Calu3 (cell line): Measurements from ENCODE around the gene CDK6. TPM values are rescaled to one million over a fixed set of nuclear protein-coding genes. Genes with fewer than 3 reads are reported as not detected.
"Not testable (repeated sequence)": the region's sequence is repeated elsewhere in the genome, so short reads cannot be mapped to it uniquely, and the experiment has no call there.

Experiments
- Bru-seq: library from RNA; stranded (reverse); fragments of 400-500 nt; gene quantifications from one replicate; lab custom pipeline; 2021; lab: Mats Ljungman, UMichigan
- BruChase-seq, 2 experiments: library from RNA; stranded (reverse); fragments of 400-500 nt; gene quantifications; one replicate each; lab custom pipeline; 2021; lab: Mats Ljungman, UMichigan
- BruUV-seq: library from RNA; stranded (reverse); fragments of 400-500 nt; replicated peaks from 2 replicates; lab custom pipeline; 2021; lab: Mats Ljungman, UMichigan
- CTCF ChIA-PET: fragments of 300-600 bp; sonication (Branson Sonifier 250); formaldehyde crosslinking; loops from one replicate; lab custom pipeline; 2022; ENCODE audit warnings: antibody characterized with exemption; lab: Charles Lee
- DNase-seq: peaks from one replicate; pipeline ENCODE4 v3.0.0; 2022
- H3K27ac Mint-ChIP-seq: one replicate; pipeline ENCODE4 v1.8.0; 2022; ENCODE audit warnings: mixed read lengths; ENCODE audit not compliant: unreplicated experiment
- H3K27me3 Mint-ChIP-seq: one replicate; pipeline ENCODE4 v1.8.0; 2022; ENCODE audit warnings: mixed read lengths; ENCODE audit not compliant: unreplicated experiment
- H3K36me3 Mint-ChIP-seq: one replicate; pipeline ENCODE4 v1.8.0; 2022; ENCODE audit warnings: mild to moderate bottlenecking, moderate library complexity, mixed read lengths; ENCODE audit not compliant: insufficient read depth, unreplicated experiment
- H3K4me1 Mint-ChIP-seq: one replicate; pipeline ENCODE4 v1.8.0; 2022; ENCODE audit warnings: mild to moderate bottlenecking, low read depth, mixed read lengths; ENCODE audit not compliant: unreplicated experiment
- H3K4me3 Mint-ChIP-seq: one replicate; pipeline ENCODE4 v1.8.0; 2022; ENCODE audit warnings: mild to moderate bottlenecking, low read depth, moderate library complexity, mixed read lengths; ENCODE audit not compliant: unreplicated experiment
- H3K9me3 Mint-ChIP-seq: one replicate; pipeline ENCODE4 v1.8.0; 2022; ENCODE audit warnings: low read depth, mixed read lengths; ENCODE audit not compliant: unreplicated experiment
- CTCF ChIP-seq: fragments of 200-600 bp; IDR thresholded peaks from one replicate; pipeline ENCODE4 v1.8.0; 2022; ENCODE audit warnings: antibody characterized with exemption; ENCODE audit not compliant: unreplicated experiment
- intact Hi-C: fragments of 100-400 bp; cut with micrococcal nuclease; formaldehyde crosslinking; loops from one replicate; pipeline ENCODE4 v1.10.0; 2022; ENCODE audit not compliant: unreplicated experiment
- long read RNA-seq: library from polyadenylated mRNA; stranded (forward); transcript quantifications from one replicate; pipeline ENCODE4 v2.0.0, GENCODE V29; 2022
- total RNA-seq: library from RNA; stranded (reverse); gene quantifications from 2 replicates; pipeline ENCODE4 v1.2.3, GENCODE V29; 2022

CDK6 gene
- total RNA-seq: 67.7 and 87.9 TPM in 2 replicates
- percentile 95 among the genes with signal in this experiment for Bru-seq, nascent RNA
- BruChase-seq, experiment 1, labeled RNA remaining after a 6-hour chase: percentile 86 among the genes with signal in this experiment
- BruChase-seq, experiment 2, labeled RNA remaining after a 2-hour chase: percentile 92 among the genes with signal in this experiment
- long read RNA-seq, full-length matches to known transcripts: 1 of 11 reads
- long read RNA-seq, partial matches to known transcripts: 1 of 11 reads
- long read RNA-seq, other reads (novel, unspliced or antisense): 9 of 11 reads

GRCh38 chr7:92836489-92836999 is at the start of gene CDK6:
CDK6 (minus strand) TSS chr7:92836573; CDS start chr7:92833323, 3,250 bp downstream.
- no peak for TF ChIP-seq CTCF
- Mint-ChIP-seq H3K27ac (peak within 1 kb of the TSS; percentile 82), H3K4me1 (peaks cover 7% of the 10 kb centered on the region), H3K27me3 (no peaks in the 10 kb centered on the region), H3K9me3 (no peaks in the 10 kb centered on the region), H3K4me3 (peak within 1 kb of the TSS; percentile 79), H3K36me3 (peaks cover 60% of the 10 kb centered on the region)
- CTCF ChIA-PET: interaction anchor here (0.6 to 1.2 kb wide), 6 partner anchors 138 to 227 kb away, joined by 3 to 10 read pairs (median 4); no protein-coding TSS in a partner anchor
- no TSS peak for BruUV-seq
- peak; percentile 73 for DNase-seq
- intact Hi-C loops: loop anchor here (5.0 to 10.0 kb wide), 2 partner anchors 151 to 312 kb away; partner anchors contain the start of genes PEX1 and RBM48

- H3K9me3 Mint-ChIP-seq, H3K27ac Mint-ChIP-seq, H3K36me3 Mint-ChIP-seq, DNase-seq, H3K4me1 Mint-ChIP-seq, CTCF ChIA-PET, intact Hi-C loops, H3K27me3 Mint-ChIP-seq, H3K4me3 Mint-ChIP-seq, BruUV-seq: not testable (repeated sequence)
Observed at GRCh38 chr7:92886039-92886438, 49.7 kb upstream of the CDK6 start.

GRCh38 chr7:92884218-92884617 is 47.8 kb upstream of the CDK6 start:
- intact Hi-C loops: no loop called here

GRCh38 chr7:92882760-92883159 is 46.4 kb upstream of the CDK6 start:
- H3K9me3 Mint-ChIP-seq: peaks cover 10% of the 10 kb centered on the region
- CTCF ChIA-PET: no interaction called here
- H3K27ac Mint-ChIP-seq: no peak overlapping the region
- no peaks in the 10 kb centered on the region for H3K4me1 Mint-ChIP-seq
- DNase-seq: no peak
- no peak overlapping the region for H3K4me3 Mint-ChIP-seq
- intact Hi-C loops: no loop called here
- H3K27me3 Mint-ChIP-seq: no peaks in the 10 kb centered on the region
- TF ChIP-seq CTCF: no peak
- no peaks in the 10 kb centered on the region for H3K36me3 Mint-ChIP-seq
- no TSS peak for BruUV-seq

More at GRCh38 chr7:92884218-92884617, 47.8 kb upstream of the CDK6 start:
- no peaks in the 10 kb centered on the region for H3K4me1 Mint-ChIP-seq
- no peak overlapping the region for H3K4me3 Mint-ChIP-seq
- CTCF ChIA-PET: no interaction called here
- no peak for DNase-seq
- H3K27ac Mint-ChIP-seq: no peak overlapping the region
- H3K27me3 Mint-ChIP-seq: no peaks in the 10 kb centered on the region
- no peaks in the 10 kb centered on the region for H3K36me3 Mint-ChIP-seq
- peaks cover 4% of the 10 kb centered on the region for H3K9me3 Mint-ChIP-seq
- TF ChIP-seq CTCF: no peak
- no TSS peak for BruUV-seq

- no peaks in the 10 kb centered on the region for H3K27me3 Mint-ChIP-seq
- intact Hi-C loops: no loop called here
- CTCF ChIA-PET: no interaction called here
- H3K36me3 Mint-ChIP-seq: no peaks in the 10 kb centered on the region
- H3K27ac Mint-ChIP-seq: no peak overlapping the region
- H3K4me3 Mint-ChIP-seq: no peak overlapping the region
- no peaks in the 10 kb centered on the region for H3K4me1 Mint-ChIP-seq
- TF ChIP-seq CTCF: no peak
- H3K9me3 Mint-ChIP-seq: peaks cover 10% of the 10 kb centered on the region
- no peak for DNase-seq
- no TSS peak for BruUV-seq
Observed at GRCh38 chr7:92881091-92881485, 44.7 kb upstream of the CDK6 start.
